GM18511 (cell line): ENCODE measurements around the gene IRS1.
A peak's percentile ranks its signal among the peaks of the same experiment; 100 is the strongest.
"Not testable (repeated sequence)": the region's sequence is repeated elsewhere in the genome, so short reads cannot be mapped to it uniquely, and the experiment has no call there.

ENCODE experiments used
- ATAC-seq: cut with Tn5 transposase; IDR thresholded peaks from one replicate; pipeline ENCODE4 v1.9.1; 2021; ENCODE audit warnings: mild to moderate bottlenecking, moderate library complexity; ENCODE audit not compliant: unreplicated experiment

The IRS1 gene, protein sequence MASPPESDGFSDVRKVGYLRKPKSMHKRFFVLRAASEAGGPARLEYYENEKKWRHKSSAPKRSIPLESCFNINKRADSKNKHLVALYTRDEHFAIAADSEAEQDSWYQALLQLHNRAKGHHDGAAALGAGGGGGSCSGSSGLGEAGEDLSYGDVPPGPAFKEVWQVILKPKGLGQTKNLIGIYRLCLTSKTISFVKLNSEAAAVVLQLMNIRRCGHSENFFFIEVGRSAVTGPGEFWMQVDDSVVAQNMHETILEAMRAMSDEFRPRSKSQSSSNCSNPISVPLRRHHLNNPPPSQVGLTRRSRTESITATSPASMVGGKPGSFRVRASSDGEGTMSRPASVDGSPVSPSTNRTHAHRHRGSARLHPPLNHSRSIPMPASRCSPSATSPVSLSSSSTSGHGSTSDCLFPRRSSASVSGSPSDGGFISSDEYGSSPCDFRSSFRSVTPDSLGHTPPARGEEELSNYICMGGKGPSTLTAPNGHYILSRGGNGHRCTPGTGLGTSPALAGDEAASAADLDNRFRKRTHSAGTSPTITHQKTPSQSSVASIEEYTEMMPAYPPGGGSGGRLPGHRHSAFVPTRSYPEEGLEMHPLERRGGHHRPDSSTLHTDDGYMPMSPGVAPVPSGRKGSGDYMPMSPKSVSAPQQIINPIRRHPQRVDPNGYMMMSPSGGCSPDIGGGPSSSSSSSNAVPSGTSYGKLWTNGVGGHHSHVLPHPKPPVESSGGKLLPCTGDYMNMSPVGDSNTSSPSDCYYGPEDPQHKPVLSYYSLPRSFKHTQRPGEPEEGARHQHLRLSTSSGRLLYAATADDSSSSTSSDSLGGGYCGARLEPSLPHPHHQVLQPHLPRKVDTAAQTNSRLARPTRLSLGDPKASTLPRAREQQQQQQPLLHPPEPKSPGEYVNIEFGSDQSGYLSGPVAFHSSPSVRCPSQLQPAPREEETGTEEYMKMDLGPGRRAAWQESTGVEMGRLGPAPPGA (N-terminal part only)

DNA sequence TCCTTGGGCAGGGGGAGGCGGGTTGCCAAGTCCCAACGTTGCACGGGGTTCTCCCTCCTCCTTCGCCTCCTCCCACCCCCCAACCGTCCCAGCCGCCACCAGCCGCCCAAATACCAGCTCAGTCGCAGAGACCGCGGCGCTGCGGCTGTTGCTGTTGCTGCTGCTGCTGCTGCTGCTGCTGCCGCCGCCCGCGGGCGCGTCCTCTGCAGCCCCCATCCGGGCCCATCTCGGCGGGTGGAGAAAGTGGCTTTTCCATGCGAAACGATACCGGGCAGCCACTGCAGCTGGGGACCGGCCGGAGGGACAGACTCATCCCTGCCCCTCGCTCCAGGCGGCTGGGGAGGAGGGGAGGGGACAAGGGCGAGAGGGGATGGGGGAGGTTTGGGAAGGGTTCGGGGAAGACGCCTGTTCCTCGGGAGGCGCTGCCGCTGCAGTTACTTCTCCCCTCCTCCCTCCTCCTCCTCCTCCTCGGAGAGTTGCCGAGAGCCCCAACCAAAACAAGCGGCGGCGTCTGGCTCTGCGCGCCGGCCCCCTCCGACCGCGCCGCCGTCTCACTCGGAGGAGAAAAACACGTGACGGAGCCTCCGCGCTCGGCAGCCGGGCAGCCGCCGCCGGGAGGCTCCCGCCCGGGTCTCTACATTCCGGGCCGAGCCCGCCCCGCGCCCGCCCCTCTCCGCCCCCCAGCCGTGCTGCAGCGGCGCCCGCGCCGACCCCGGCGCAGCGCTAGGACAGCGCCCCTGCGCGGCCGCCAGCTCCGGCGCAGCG is at the start of gene IRS1:
IRS1 (minus strand) TSS at position 610 of the 765 bp plus-strand sequence. CDS start 1,082 bp downstream, outside the sequence.
- ATAC-seq = peak; percentile 39

DNA sequence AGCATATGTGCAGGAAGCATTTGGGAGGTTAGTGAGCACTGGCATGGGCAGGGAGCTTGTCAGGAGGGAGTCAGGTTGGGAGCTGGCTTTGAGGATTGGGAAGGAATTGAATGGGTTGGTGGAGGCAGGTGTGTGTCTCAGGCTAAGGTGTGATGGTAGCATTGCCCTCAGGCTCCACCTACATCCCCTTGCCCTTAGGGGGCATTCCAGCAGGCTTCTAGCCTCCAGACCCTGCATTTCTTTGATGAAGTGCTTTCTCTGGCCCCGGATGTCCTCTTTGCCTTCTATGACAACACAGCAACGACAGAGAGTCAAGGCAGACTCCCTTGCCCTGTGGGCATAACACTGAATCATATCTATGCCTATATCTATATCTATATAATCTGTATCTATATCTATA is 49.7 kb upstream of the IRS1 start:
- ATAC-seq = no peak

DNA sequence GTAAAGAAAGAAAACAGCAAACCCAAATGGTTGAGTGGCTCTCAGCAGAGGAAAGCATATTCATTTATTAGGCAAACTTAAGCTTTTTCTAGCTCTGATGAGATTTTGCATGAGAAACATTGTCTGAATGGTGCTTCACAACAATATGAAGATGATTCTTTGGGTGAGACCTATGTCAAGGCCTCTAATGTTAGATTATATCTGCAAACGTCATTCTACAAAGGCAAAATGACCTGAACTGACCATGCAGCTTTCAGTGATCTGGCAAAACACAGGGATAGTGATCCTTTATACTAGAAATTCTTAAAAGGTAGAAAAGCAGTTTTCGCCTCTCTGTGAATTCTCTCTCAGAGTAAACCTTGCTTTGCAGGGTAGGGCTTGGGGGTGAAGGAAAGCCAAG is 47.9 kb upstream of the IRS1 start:
- ATAC-seq = no peak

DNA sequence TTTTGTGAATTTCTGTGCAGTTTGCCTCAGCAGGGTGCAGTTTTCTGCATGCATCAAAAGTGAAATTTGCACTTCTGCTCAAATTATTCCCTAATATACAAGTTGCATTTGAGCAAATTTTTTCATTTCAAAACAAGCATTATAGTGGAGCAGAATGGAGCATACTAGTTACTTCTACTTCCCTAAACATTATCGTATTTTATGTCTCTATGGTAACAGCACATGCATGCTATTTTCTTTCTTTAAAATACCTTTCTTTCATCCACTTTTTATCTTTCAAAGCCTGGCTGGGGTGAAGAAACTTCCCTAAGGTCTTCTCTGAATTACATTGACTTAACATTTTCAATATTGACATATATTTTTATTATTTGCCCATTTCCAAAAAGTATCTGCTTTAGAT is 47.5 kb upstream of the IRS1 start:
- no peak for ATAC-seq

DNA sequence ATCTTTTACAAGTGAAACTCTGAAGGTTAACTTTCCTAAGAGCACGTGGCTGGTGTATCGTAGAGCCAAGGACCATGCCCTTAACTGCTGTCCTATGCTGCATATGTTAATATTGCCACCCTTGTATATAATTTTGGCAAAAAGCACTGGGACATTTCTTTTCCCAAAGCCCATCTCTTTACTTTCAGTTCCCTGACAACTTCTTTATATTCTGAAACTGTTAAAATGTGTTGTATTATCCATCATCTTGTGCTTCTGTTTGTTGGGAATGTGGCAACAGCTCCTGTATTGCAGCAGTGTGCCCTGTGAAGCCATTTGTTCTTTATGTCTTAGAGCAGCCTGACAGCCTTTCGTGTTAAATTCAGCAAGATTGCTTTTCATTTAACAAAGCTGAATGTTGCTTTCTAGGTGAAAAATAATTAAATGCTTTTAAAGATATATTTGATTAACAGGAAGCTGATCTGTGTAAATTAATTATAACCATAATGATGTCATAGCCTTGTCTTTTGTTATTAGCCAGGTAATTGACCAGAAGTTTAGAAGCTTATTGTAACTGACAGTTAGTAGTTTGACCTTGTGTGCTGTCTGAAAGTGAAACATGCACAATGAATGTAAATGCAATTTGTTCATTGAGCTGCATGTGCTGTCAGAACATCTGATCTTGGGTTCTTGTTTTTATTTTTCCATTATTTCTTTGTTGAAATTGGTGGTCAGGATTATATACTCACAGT is 45.9 kb upstream of the IRS1 start:
- peak; percentile 61 for ATAC-seq

DNA sequence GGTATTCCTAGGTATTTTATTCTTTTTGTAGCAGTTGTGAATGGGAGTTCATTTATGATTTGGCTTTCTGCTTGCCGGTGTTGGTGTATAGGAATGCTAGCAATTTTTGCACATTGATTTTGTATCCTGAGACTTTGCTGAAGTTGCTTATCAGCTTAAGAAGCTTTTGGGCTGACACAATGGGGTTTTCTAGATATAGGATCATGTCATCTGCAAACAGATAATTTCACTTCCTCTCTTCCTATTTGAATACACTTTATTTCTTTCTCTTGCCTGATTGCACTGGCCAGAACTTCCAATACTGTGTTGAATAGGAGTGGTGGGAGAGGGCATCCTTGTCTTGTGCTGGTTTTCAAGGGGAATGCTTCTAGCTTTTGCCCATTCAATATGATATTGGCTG is 43.4 kb upstream of the IRS1 start:
- not testable (repeated sequence) for ATAC-seq

DNA sequence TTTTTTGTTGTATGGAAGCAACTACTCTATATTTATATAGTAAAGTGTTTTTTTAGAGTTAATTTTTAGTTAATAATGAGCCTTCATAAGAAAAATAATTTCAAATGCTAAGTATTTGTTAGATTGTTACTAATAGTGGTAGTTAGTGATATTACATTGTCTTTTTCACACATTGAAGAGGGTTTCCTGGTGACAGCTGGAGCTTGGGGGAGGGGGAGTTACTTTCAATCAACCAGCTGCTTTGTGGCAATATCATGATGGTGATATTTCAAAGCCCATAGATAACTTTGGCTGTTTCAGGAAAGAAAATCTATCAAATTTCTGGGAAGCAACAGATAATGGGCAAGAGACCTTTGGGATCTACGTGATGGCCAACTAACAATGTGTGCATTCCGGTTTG is 40.3 kb upstream of the IRS1 start:
- ATAC-seq = no peak

DNA sequence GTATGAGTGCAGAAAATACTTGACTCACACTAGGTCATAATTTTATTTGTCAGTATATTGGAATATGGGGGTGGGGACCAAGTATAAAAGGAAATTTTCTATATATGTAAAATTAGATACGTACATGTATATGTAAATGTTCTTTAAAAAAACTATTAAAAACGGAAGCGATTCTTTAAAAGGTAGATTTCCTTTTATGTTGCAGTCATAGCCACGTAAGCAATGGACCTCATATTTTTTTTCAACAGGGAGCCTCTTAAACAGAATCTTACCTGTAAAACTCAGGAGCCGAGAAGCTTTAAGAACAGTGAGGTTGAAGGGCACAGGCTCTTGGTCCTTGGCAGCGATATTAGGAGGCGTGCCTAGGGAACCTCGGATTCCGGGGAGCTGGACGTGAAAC is 39.5 kb upstream of the IRS1 start:
- no peak for ATAC-seq

DNA sequence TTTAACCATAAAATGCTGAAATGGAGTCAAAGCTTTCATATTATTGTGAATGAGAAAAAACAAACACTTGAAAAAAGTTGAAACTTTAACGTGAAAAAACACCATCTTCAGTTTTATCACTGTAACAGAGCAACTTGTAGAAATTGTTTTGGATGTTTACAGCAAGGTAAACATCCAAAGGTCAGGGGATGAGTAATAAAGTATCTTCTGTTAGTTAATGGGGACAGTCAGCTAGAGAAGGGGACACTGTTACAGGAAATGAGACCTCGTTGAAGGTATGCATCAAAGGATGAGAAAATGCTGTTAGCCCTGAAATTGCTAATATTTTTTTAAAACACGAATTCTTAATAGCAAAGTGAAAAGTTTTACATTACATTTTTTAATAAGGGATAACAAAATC is 39.1 kb upstream of the IRS1 start:
- ATAC-seq = no peak

DNA sequence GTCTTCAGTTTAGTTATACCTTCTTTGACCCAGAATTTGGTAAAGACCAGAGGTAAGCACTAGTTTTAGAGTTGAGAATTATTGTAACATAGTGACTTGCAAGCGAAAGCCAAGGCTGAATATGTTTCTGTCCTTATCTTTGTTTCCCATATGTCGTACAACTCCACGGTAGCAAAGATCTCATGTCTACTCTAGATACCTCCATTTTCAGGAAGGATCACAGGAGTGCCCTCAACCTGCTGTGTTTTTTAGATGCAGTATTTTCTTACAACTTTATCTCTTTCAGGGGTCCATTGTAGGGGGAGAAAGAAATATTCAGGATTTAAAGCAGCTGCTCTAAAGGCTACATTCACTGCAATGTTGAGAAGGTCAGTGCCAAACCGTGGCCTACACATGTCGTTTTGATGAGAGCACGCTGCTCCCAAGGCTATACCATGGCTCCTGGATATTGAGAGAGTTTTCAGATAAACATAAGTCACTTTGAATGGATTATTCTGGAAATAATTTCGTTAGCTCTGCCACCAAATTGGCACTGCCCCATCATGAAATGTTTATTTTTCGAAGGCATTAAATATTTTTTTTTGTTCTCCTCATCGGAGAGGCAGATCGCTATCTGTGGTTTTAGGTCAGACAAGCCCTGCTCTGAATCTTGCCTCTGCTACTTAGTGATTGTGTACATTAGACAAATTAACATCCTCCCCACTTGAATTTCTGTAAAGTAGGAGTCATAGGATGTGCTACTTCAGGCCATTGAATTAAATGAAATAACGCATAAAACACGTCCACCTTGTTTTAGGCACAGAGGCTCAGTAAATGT is 38.4 kb upstream of the IRS1 start:
- ATAC-seq = no peak

DNA sequence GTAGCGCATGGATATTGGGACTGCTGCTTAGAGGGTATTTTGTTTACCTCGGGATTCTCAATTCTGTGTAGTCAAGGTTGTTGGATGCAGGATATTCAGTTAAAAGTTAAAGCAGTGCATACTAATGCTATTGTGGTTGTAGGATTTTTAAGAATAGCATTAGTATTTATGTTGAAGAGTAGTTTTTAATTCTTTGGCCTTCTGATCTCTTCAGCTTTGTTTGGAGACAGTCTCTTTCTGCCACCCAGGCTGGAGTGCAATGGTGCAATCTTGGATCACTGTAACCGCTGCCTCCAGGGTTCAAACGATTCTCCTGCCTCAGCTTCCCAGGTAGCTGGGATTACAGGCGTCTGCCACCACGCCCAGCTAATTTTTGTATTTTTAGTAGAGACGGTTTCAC is 37.7 kb upstream of the IRS1 start:
- no peak for ATAC-seq

DNA sequence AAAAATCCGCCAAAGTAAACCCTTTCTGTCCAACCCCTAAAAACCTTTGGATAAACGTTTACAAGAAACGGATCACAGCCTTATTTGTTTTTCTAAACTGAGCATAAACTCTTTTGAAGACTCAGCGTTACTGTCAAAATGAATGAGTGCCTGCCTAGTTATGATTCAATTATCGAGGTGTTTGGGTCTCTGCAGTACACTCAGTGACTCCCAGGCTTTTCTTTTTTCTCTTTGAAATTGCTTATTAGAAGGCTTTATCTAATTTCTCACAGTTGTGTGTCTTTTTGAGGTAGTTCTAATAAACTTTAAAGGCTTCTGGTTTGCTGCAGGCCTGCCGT is 36.9 kb upstream of the IRS1 start:
- peak; percentile 10 for ATAC-seq

DNA sequence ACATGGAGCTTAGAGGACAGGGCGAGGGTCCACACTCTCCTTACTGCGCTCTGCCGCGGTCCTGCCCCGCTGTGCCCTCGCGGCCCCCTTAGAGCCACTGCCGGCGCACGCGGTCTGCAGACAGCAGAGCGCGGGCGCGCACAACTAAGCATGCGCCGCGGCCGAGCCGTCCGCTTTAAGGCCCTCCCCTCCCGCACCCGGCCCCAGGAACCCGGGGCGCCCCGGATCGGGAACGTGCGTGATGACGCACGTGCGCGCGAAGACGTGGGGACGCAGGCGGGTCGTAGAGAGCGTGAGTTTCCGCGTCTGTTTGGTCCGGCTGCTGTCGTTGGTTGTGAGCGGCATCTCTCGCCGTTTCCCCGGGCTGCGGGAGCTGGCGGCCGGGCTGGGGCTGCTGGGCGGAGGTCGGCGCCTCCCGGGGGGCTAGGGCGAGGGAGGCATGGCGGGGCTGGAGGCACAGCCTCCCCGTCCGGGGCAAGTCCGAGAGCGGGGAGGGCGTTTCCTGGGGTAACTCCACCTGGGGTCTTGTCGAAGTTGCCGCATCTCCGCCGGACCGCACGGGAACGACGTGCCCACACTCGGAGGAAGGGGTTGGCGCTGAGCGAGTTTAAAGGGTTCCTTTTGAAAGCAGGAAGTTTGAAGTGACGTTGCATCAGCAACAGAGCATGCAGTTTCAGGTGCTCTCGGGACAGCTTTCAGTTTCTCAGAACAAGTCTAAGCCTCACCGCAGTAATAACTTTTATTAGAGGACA is 36.4 kb upstream of the IRS1 start, which contains the start of gene RHBDD1:
RHBDD1 (plus strand) TSS at position 259 of the 752 bp plus-strand sequence. CDS start 28,640 bp downstream, outside the sequence.
- ATAC-seq = peak; percentile 85

DNA sequence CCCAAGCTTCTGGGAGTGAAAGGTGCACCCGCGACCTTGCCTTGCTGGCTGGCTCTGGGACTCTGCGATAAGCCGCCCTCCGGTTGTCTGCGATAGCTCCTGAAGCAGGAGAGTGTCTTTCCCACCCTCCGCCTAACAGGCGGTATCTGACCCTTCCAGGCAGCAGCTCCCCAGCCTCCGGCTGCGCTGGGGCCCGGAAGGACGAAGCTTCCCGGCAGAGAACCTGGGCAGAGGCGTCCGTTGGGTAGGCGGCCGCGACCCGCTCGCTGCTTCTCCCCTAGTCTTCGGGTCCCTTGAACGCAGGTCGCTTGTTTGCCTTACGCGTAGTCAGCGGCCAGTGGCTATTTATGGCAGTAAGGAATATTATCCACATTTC is 35.8 kb upstream of the IRS1 start:
- ATAC-seq = peak; percentile 26

DNA sequence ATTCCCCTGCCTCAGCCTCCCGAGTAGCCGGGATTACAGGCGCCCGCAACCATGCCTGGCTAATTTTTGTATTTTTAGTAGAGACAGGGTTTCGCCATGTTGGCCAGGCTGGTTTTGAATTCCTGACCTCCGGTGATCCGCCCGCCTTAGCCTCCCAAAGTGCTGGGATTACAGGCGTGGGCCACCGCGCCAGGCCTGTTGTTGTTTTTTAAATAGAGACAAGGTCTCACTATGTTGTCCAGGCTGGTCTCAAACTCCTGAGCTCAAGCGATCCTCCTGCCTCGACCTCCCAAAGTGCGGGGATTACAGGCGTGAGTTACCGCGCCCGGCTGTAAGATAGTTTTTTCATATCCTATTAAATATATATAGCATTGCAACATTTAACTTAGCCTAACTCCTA is 35.3 kb upstream of the IRS1 start:
- ATAC-seq = not testable (repeated sequence)

DNA sequence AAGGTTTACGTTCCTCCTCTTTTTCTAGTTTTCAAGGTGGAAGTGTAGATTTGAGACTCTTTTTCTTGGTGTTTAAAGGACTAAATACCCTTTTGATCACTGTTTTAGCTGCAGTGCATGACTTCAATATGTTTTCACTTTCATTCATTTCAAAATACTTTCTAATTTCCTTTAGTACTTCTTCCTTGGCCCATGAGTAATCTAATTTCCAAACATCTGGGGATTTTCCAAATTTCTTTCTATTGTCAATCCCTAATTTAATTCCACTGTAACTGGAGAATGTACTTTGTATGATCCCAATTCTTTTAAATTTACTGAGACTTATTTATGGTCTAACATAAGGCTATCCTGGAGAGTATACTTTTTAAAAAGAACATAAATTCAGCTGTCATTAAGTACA is 32.4 kb upstream of the IRS1 start:
- no peak for ATAC-seq

DNA sequence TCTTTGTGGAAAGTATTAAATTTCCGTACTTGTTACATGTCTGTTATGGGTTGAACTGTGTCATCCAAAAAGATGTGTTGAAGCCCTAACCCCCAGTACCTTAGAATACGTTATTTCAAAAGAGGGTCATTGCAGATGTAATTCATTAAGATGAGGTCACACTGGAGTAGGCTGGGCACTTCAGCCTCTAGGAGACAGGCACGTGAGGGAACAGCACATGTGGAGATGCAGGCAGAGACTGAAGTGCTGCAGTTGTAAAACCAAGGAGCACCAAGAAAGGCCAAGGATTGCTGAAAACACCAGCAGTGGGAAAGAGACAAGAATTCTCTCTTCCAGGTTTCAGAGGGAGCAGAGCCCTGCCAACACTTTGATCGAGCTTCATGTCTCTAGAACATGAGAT is 31.6 kb upstream of the IRS1 start:
- no peak for ATAC-seq

DNA sequence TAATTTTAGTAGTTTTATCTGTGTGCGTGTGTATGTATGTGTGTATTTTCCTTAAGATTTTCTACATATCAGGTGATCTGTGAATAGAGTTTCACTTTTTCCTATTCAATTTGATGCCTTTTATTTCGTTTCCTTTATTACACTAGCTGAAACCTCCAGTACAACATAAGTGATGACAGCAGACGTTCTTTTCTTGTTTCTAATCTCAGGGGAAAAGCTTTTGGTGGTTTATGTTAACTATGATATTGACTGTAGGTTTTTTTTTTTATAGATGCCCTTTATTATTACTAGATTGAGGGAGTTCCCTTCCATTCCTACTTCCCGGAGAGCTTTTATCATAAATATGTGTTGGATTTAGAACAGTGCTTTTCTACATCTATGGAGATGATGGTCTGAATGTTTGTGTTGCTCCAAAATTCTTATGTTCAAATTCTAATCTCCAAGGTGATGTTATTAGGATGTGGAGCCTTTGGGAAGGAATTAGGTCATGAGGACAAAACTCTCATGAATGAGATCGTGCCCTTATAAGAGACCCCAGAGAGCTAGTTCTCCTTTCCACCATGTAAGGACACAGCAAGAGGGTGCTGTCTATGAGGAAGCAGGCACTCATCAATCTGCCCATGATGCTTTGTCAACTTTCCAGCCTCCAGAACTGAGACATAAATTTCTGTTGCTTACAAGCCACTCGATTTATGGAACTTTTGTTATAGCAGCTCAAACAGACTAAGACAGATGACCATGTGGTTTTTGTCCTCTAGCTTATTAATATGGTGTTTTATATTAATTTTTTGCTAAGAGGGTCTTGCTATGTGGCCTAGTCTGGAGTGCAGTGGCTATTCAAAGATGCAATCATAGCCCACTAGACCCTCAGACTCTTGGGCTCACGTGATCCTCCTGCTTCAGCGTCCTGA is 30.4 kb upstream of the IRS1 start:
- no peak for ATAC-seq
